ENCODE data around the gene TNRC18. TPM values are rescaled to one million over a fixed set of nuclear protein-coding genes. Genes with fewer than 3 reads are reported as not detected.

The TNRC18 gene
- total RNA-seq, 1 donor from 2014 or later, result 198 TPM

GRCh38 chr7:5454485-5454884 lies 30.9 kb upstream of the TNRC18 start:
- H3K9me3 Mint-ChIP-seq (ENCODE audit: unreplicated experiment), result no peaks in the 10 kb centered on the region
- no peaks in the 10 kb centered on the region for H3K27me3 Mint-ChIP-seq (ENCODE audit: unreplicated experiment)
- no peak for TF ChIP-seq CTCF (IDR thresholded peaks at IDR 0.05)
- H3K36me3 Mint-ChIP-seq (ENCODE audit: unreplicated experiment), result no peaks in the 10 kb centered on the region
- DNase-seq (ENCODE audit: extremely low spot score, unreplicated experiment), result no peak
- H3K4me1 Mint-ChIP-seq (ENCODE audit: unreplicated experiment), result peaks cover 10% of the 10 kb centered on the region
- H3K4me3 Mint-ChIP-seq (ENCODE audit: unreplicated experiment), result no peak overlapping the region
- no peak overlapping the region for H3K27ac Mint-ChIP-seq (ENCODE audit: unreplicated experiment)

GRCh38 chr7:5453566-5454075 lies 30.0 kb upstream of the TNRC18 start:
- Mint-ChIP-seq H3K27ac (ENCODE audit: unreplicated experiment) (no peak overlapping the region), H3K9me3 (ENCODE audit: unreplicated experiment) (no peaks in the 10 kb centered on the region), H3K27me3 (ENCODE audit: unreplicated experiment) (no peaks in the 10 kb centered on the region), H3K36me3 (ENCODE audit: unreplicated experiment) (no peaks in the 10 kb centered on the region), H3K4me1 (ENCODE audit: unreplicated experiment) (peaks cover 8% of the 10 kb centered on the region), H3K4me3 (ENCODE audit: unreplicated experiment) (no peak overlapping the region)
- no peak for DNase-seq (ENCODE audit: extremely low spot score, unreplicated experiment)
- no peak for TF ChIP-seq CTCF (IDR thresholded peaks at IDR 0.05)

- H3K4me3 Mint-ChIP-seq (ENCODE audit: unreplicated experiment), result no peak overlapping the region
- H3K36me3 Mint-ChIP-seq (ENCODE audit: unreplicated experiment), result no peaks in the 10 kb centered on the region
- no peaks in the 10 kb centered on the region for H3K27me3 Mint-ChIP-seq (ENCODE audit: unreplicated experiment)
- peaks cover 8% of the 10 kb centered on the region for H3K4me1 Mint-ChIP-seq (ENCODE audit: unreplicated experiment)
- no peaks in the 10 kb centered on the region for H3K9me3 Mint-ChIP-seq (ENCODE audit: unreplicated experiment)
- H3K27ac Mint-ChIP-seq (ENCODE audit: unreplicated experiment), result no peak overlapping the region
- DNase-seq (ENCODE audit: extremely low spot score, unreplicated experiment), result no peak
- no peak for TF ChIP-seq CTCF (IDR thresholded peaks at IDR 0.05)
Measured at GRCh38 chr7:5452937-5453540, 29.4 kb upstream of the TNRC18 start.

- no peak for TF ChIP-seq CTCF (IDR thresholded peaks at IDR 0.05)
- no peak overlapping the region for H3K4me3 Mint-ChIP-seq (ENCODE audit: unreplicated experiment)
- H3K4me1 Mint-ChIP-seq (ENCODE audit: unreplicated experiment), result peaks cover 8% of the 10 kb centered on the region
- H3K27me3 Mint-ChIP-seq (ENCODE audit: unreplicated experiment), result no peaks in the 10 kb centered on the region
- no peak overlapping the region for H3K27ac Mint-ChIP-seq (ENCODE audit: unreplicated experiment)
- H3K9me3 Mint-ChIP-seq (ENCODE audit: unreplicated experiment), result no peaks in the 10 kb centered on the region
- DNase-seq (ENCODE audit: extremely low spot score, unreplicated experiment), result no peak
- H3K36me3 Mint-ChIP-seq (ENCODE audit: unreplicated experiment), result no peaks in the 10 kb centered on the region
Measured at GRCh38 chr7:5452470-5452899, 28.9 kb upstream of the TNRC18 start.

- DNase-seq (ENCODE audit: extremely low spot score, unreplicated experiment), result no peak
- Mint-ChIP-seq H3K4me1 (ENCODE audit: unreplicated experiment) (peaks cover 8% of the 10 kb centered on the region), H3K27me3 (ENCODE audit: unreplicated experiment) (no peaks in the 10 kb centered on the region), H3K9me3 (ENCODE audit: unreplicated experiment) (no peaks in the 10 kb centered on the region), H3K27ac (ENCODE audit: unreplicated experiment) (no peak overlapping the region), H3K4me3 (ENCODE audit: unreplicated experiment) (no peak overlapping the region), H3K36me3 (ENCODE audit: unreplicated experiment) (no peaks in the 10 kb centered on the region)
- no peak for TF ChIP-seq CTCF (IDR thresholded peaks at IDR 0.05)
Measured at GRCh38 chr7:5451391-5451790, 27.8 kb upstream of the TNRC18 start.
